T follicular helper cell (primary cell): Measurements from ENCODE around the gene VWC2.
"Not testable (repeated sequence)": the region's sequence is repeated elsewhere in the genome, so short reads cannot be mapped to it uniquely, and the experiment has no call there.

Experiments
- DNase-seq: peaks from one replicate; pipeline ENCODE4 v3.0.0-alpha.2; 2020; ENCODE audit warnings: low read depth

Gene VWC2

DNA sequence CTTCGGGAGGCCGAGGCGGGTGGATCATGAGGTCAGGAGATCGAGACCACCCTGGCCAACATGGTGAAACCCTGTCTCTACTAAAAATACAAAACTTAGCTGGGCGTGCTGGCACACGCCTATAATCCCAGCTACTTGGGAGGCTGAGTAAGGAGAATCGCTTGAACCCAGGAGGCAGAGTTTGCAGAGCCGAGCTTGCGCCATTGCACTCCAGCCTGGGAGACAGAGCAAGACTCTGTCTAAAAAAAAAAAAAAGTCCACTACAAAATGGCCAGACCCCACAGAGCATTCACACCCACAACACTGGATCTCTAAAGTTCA, 78.1 kb downstream of the VWC2 start:
- not testable (repeated sequence) for DNase-seq

DNA sequence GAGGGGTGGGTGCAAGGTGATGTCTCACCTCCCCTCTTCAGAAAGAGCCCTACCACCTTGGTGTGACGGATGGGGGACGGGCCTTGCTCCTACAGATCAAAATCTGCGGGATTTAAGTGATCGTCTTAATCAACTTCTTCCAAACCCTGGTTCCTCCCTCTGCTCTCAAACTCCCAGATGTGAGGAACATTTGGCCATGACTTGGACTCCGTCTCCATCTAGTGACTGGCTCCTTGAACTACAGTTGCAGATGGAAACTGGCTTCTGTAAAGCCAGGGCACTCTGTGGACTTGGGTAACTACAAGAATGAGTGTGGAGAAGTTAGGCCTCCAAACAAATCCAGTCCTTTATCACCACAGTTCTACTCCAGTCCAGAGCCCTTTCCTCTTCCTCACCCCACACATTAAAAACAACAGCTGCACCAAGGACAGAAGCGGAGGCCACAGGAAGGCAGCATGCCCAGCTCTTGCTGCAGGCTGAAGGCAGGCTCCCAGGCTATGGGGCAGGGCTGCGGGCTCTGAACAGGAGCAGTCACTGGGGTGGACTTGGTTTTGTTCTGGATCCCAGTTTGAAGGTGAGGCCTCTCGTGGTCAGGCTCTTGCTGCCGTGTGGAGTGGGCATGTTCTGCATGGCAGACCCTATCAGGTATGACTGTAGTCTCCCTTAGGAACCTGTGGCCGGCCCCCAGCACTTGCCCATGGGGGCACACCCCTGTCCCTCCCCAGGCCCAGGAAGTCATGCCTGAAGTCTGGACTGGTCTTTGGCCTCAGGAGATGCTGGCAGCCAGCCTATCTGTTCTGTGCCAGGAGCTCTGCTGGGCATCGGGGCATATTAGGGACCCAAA, 79.4 kb downstream of the VWC2 start:
- DNase-seq: no peak

DNA sequence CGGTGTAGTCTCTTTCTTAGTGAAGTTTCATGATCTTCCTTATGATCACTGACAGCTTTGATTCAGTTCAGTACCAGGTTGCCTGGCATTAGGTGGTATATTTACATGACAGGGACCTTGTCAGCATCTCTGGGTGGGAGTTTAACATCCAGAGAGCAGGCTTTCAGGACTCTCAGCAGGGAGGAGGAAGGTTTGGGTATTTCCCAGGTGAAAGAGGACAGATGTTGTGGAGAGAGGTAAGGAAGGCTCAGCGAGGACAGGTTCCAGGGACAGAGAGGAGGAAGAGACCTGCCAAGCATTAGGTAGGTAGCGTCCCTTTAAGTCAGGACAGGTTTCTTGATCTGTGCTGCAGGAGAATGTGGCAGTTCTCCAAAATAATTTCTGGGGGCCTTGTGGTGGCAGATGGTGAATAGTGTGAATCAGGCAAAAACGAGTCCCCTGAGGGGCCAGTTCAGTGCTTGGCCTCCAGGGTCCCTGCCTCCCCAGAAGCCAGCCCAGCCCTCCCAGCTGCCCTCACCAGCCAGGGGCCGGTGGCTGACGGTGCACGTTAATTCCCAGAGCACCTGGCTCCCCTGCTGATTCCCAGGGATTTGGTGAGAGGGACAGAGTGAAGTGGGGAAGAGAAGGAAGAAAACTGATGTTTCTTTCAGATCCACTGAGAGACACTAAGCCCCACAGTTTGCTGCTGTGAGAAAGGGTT, 82.0 kb downstream of the VWC2 start:
- no peak for DNase-seq

DNA sequence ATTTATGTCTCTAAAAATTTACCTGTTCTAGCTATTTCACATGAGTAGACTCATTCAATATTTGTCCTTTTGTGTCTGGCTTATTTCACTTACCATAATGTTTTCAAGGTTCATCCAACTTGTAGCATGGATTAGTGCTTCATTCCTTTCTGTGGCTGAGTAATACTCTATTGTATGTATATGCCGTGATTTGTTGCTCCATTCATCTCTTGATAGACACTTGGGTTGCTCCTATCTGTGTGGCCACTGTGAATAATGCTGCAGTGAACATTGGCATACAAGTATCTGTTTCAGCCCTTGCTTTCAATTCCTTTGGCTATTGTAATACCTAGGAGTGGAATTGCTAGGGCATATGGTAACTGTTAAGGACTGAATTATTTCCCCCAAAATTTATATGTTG, 86.9 kb downstream of the VWC2 start:
- no peak for DNase-seq

DNA sequence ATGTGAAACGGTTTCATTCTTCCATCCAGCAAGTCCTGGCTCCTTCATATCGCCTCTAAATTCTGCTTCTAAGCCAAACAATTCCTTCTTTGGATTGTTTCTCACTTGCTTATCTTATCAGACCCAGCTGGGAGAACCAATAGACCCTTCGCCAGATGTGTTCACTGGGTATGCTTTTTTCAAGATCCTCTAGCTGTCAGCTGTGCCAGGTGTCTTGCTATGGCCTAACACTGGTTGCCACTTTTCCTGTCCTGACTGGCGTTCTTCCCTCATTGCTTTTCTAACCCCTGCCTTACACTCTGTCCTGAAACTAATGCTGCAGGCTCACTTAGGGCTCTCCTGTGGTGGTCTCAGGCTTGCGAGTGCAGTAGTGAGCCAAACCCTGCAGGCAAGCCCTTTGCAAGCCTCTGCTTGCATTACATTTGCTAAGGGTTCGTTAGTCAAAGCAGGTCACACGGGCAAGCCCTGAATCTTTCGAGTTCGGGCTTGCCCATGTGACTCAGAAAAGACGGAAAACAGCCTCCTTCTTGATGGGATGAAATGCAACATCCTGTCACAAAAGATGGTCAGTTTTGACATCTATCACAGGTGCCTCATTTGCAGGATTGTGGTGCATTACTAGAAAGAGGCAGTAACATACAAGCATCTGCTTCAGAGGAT, 92.8 kb downstream of the VWC2 start:
- DNase-seq: no peak

DNA sequence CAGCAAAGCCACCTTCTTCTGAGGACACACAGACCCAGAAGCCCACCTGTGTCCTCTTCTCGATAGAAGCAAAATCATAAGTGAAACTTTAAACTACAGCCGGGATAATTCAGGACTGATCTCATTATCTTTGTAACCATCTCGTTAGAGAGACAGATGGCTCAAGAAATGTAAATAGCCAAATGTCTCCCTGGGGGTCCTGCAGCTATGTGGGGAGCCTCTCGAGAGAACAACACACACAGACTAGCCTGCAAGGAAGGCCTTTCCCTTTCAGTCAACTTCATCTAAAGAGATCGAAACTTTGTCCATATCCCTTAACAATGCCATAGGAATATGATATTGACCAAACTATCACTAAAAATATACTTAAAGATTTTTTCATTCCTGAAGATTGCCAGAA, 93.5 kb downstream of the VWC2 start:
- no peak for DNase-seq

DNA sequence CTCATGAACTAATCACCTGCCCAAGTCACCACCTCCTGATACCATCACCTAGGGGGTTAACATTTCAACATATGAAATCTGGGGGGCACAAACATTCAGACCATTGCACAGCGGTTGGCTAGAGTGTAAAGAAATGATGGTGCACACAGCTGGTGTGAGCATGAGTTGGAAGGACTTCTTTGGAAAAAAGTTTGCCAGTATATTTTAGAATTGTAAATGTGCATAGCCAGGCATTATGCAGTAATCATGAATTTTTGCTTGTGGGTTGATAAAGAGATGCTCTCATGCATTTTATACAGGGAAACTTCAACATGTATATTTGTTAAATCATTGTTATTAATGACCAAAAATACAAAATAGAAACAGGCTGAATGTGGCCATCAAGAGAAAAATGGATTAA, 100.0 kb downstream of the VWC2 start:
- no peak for DNase-seq

DNA sequence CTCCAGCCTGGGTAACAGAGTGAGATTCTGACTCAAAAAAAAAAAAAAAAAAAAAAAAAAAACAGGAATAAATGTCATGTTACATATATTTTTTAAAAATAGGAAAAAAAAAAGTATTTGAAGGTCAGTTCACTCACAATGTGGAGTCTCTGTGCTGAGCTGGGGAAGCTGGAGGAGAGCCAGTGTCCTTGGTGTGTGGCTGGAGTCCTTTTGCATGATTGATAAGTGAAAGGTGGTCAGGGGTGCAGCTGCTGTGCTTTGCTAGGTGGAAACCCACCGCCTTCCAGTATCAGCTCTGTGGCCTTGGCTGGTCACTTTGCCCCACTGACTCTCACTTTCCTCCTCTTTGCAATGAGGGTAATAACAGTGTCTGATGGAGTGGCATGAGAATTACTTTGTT, 101.9 kb downstream of the VWC2 start:
- DNase-seq: no peak

DNA sequence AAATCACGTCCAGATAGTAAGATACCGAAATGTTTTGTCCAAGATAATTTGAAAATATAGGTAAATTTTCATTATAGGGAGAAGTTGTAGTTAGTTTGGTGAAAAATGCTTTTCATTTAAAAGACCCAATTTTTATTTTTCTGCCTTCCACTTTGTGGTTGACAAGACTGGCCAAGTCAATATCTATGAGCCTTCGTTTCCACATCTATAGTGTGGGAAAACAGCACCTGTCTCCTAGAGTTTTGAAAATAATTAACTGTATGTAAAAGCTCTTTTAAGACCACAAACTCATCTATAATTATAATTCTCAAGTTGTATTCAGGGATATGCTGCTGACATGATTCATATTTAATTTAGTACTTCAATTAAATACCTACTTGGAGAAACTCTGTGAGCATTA, 102.8 kb downstream of the VWC2 start:
- DNase-seq: no peak

DNA sequence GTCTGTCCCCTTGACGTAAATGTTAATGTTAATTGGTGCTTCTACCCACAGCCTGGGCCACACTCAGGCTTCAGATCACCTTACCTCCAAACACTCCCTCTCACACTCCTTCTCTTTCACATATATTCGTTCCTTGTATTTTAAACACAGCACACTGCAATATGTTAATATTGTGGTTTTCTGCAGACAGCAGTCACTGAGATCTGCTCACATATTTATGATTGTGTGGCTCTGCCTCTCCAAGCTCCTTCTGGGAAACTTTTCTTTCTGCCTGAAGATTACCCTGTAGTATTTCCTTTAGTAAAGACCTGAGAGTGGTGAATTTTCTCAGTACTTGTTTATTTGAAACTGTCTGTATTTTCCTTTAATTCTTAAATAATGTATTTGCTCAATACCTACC, 104.7 kb downstream of the VWC2 start:
- DNase-seq: no peak

DNA sequence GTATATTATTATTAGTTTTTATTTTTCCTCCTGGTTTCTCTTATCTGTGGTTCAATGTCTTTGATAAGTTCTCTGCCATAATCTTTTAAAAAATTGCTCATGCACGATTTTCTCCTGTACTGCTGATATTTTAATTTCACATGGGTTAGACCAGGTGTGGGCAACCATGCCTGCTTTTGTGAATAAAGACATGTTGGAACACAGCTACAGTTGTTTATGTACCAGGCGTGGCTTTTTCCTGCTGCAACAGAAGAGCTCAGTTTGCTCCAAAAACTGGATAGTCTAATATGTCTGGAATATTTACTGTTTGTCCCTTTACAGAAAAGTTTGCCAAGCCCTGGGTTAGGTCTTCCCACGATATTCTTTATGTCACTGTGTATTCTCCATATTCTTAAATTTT, 105.2 kb downstream of the VWC2 start:
- DNase-seq: no peak

DNA sequence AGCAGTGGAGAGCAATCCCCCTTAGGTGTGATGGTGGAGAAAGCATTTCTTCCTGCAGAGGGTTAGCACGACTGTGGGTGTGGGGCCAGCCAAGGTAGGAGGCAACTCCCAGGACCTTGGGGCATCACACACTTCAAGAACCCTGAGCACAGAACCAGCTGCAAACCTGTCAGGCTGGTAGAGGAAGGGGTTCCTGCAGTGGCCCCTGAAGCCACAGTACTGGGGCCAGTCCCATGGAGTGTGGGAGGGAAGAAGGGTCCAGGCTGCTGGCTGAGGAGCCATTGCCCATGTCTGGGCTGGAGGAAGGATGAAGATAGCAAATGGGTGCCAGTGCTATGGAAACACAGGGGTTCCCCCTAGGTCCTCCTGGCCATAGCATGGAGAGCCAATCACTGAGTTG, 110.5 kb downstream of the VWC2 start:
- no peak for DNase-seq

DNA sequence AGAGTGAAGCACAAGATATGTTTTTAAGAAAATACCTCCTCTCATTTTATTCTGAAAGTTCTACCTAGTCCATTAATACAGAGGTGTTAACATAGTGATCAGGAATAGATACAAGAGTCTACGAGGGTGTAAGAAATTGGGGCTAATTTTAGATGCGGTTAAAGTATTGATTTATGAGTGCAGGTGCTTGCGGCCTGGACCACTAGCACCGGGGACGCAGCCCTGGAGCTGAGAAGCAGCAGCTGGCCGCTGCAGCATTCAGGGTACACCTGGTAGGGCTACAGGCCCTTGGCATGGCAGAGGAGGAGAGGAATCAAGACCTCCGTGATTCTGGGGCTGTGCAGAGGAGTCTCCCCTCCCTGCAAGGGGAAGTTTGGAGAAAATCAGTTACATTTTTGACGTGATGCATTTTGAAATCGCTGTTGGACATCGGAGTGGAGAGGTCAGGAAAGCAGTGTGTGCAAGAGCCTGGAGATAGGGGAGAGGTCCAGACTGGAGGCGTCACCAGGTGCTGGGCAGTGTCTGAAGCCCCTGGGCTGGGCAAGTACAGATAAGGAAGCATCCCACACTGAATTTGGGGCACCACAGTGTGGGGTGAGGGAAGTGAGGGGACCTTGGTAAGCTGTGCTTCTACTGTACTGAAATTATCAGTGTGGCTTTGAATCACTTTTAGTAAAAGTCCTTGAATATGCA, 112.3 kb downstream of the VWC2 start:
- DNase-seq: no peak

DNA sequence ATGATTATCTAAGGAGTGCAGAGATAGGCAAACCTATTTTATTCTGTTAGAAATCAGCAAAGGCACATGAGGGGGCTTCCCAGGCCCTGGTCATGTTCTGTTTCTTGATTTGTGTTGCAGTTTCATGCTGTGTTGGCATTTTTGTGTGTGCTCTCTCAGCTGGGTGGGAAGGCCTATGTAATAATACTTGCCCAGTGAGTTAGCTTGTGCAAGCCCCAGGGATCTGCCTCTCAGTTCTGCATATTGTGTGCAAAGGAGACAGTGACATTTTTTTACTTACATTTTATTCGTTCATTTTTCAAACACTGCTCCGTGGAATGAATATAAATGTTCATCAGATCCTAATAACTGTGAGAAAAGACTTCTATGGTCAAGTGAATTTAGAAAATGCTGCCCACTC, 119.0 kb downstream of the VWC2 start:
- no peak for DNase-seq

DNA sequence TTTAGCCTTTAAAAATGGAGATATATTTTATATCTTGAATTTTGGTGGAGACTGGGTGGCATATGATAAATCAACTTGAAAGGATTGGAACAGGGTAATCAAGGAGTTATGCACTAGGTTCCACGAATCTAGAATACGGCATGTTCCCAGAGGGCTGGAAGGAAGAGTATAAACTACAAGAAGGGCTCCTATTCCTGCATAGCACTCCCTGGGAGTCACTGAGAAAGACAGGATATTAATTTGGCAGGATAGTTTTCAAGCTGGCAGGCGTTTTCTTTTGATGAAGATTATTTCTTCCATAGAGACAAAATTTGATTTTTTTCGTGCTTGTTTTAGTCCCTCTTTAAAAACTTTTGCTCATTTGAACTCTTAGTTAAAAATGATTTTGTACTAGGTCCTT, 119.7 kb downstream of the VWC2 start:
- DNase-seq: no peak

DNA sequence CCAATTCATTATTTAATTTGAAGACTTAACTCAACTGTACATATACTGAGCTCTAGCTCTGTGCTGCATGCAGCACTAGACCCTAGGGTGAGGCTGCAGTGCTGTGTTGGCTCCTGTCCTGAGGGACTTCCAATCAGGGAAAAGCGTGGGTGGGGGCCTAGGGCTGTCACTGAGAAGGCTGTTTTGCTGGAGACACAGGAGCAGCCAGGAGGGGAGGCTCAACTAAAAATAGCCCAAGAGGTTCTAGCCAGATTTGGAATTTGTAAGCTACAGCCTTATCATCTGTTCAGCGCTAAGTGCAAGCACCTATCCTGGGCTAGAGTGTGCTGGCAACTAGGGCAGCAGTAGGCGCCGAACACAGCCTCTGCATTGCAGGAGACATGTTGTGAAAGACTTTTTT, 121.1 kb downstream of the VWC2 start:
- DNase-seq: no peak

DNA sequence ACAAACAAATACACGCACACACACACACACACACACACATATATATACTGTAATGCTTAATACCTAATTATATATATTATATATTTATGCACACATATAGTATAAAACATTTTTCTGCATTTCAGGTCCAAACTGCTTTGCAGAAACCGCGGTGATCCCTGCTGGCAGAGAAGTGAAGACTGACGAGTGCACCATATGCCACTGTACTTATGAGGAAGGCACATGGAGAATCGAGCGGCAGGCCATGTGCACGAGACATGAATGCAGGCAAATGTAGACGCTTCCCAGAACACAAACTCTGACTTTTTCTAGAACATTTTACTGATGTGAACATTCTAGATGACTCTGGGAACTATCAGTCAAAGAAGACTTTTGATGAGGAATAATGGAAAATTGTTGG, 138.5 kb downstream of the VWC2 start:
- DNase-seq: no peak

DNA sequence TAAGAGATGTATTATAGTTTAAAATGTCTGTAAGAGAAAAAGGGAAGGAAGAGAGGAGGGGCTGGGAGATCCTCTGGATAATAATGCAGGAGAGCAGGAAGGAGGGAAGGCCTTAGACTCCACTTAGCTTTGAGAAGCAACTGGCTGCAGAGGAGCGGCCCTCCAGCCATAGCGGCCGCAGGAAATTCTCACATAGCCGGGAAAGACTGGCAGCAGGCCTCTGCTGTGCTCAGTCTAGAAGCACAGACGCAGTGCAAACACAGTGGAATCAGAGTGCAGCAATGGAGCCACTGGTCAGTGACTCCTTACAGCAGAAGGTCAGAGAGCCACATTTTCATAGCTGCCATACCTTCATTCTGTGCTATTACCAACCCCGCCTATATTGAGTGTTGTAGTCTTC, 153.3 kb downstream of the VWC2 start:
- DNase-seq: no peak

DNA sequence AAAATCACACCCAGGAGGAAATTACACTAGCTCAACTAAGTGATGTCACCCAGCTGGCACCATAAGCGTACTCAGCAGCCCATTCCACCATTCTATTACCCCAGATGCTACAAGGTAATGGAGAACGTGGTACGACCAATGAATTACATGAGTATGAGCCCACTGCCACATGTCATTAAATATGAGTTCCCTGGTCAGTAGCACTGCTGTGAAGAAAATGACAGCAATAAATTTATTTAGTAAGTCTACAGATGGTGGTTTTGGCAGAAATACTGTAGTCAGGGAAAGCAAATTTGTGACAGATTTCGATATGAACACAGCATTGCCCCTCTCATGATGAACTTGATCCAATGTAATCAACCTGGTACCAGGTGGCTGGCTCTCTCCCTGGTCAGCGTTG, 154.2 kb downstream of the VWC2 start:
- no peak for DNase-seq

DNA sequence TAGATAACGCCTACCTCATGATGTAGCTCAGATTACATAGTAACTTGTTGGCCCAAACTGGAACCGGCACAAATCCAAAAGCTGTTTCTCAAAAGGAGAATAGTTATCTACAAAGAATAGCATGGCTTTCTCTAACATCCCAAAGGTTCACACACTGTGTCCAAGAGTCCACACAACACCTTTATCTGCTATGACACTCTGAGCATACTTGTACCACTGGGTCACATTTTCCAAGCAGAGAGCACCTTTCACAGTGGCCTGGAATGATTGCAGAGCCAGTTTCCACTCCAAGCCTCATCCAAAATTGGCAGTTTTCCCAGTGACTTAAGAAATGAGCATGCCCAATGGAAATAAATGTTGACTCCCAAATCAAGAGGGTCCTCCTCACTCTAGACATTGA, 155.3 kb downstream of the VWC2 start:
- DNase-seq: no peak

DNA sequence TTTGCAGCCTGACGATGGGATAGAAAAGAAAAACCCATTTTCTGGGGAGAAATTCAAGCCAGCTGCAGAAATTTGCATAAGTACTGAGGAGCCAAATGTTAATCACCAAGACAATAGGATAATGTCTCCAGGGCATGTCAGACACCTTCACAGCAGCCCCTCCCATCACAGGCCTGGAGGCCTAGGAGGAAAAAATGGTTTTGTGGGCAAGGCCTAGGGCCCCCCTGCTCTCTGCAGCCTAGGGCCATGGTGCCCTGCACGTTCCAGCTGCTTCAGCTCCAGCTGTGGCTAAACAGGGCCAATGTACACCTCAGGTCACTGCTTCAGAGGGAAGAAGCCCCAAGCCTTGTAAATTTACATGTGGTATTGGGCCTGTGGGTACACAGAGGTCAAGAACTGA, 158.2 kb downstream of the VWC2 start:
- no peak for DNase-seq

DNA sequence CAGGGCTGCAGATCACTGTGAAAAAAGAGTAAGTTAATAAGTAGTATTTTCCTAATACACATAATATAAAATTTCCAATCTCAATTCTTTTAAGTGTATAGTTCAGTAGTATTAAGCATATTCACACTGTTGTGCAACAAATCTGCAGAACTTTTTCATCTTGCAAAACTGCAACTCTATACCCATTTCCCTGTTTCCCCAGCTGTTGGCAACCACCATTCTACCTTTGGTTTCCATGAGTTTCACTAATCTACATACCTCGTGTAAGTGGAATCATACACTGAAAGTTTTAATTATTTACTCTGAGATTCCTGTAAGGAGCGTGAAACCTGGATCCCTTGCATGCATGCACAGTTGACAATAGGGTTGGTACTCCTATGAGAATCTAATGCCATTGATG, 164.2 kb downstream of the VWC2 start:
- DNase-seq: no peak
